IPS-18a (cell line): ENCODE measurements around the gene SNAP29.
"Not testable (repeated sequence)": the region's sequence is repeated elsewhere in the genome, so short reads cannot be mapped to it uniquely, and the experiment has no call there.

Experiments used
- H3K27ac ChIP-seq: one replicate; pipeline ENCODE4 v1.5.1; 2013; ENCODE audit warnings: low read length
- H3K27me3 ChIP-seq: one replicate; pipeline ENCODE4 v1.6.1; 2013; ENCODE audit warnings: mild to moderate bottlenecking, low read length; ENCODE audit not compliant: control insufficient read depth, insufficient read depth
- H3K36me3 ChIP-seq: one replicate; pipeline ENCODE4 v1.6.1; 2013; ENCODE audit warnings: low read depth, low read length; ENCODE audit not compliant: control insufficient read depth
- H3K4me1 ChIP-seq: one replicate; pipeline ENCODE4 v1.6.1; 2013; ENCODE audit warnings: low read depth, low read length; ENCODE audit not compliant: control insufficient read depth
- H3K4me3 ChIP-seq: one replicate; pipeline ENCODE4 v1.5.1; 2013; ENCODE audit warnings: low read length
- H3K9ac ChIP-seq: one replicate; pipeline ENCODE4 v1.6.1; 2013; ENCODE audit warnings: mild to moderate bottlenecking, low read length, moderate library complexity
- H3K9me3 ChIP-seq: one replicate; pipeline ENCODE4 v1.6.1; 2013; ENCODE audit warnings: low read depth, low read length; ENCODE audit not compliant: control insufficient read depth

Gene SNAP29

DNA sequence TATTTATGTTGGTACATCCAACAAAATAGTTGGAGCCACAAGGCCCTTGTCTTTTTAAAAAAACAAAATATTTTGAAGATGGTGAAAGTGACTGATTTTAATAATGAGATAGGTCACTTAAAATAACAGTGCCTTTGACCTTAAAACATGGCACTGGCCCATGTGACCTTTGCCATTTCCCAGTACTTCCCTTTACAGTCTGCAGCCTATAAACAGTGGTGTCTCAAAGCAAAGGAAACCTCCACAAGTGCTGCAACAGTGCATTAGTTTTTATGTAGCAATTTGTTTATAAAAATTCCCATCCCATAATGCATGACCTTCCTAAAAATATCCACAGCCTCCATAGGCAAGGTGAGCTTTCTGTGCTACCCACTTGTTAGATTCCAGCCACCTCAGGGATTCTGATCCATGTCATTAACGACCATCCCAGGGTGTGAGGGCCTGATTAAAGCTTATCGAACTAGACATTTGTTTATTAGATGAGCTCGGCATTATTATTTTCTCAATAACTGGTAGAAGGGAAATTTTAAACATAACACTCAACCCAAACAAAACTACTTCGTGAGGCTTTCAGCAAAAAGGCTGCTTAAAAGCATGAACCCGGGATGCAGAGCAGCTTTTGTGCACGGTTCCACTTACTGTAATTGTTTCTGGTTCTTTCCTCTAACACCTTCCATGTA, 30.4 kb downstream of the SNAP29 start:
- no peak overlapping the region for H3K27ac ChIP-seq
- H3K4me3 ChIP-seq = no peak overlapping the region
- no peaks in the 10 kb centered on the region for H3K9me3 ChIP-seq
- no peaks in the 10 kb centered on the region for H3K27me3 ChIP-seq
- peaks cover 10% of the 10 kb centered on the region for H3K36me3 ChIP-seq
- no peak overlapping the region for H3K9ac ChIP-seq
- H3K4me1 ChIP-seq = no peaks in the 10 kb centered on the region

DNA sequence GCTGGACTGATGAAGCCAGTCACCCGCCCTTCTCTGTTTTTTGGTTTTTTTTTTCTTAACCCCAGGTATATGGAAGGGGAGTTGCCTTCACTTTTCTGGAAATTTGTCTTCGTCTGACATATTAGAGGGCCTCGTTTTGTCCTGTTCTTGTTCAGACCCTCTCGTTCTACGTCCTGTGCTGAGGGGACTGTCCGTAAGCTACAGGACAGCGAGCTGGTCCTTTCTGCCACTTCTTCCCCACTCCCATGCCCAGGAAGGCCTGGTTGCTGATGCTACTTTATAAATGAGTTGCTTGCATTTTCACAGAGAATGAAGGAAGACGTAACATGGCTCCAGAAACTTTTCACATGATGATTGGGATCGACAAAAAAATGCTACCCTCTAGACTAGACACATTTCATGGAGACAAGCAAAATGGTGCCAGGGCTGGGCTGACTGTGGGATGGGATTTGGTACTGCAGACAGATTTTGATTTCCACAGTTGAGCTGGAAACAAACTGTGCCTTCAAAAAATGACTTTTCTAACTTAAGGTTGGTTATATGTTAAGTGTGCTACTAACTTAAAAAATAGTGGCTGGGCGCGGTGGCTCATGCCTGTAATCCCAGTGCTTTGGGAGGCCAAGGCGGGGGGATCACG, 31.2 kb downstream of the SNAP29 start:
- Histone ChIP-seq H3K9ac (no peak overlapping the region), H3K4me3 (no peak overlapping the region), H3K27me3 (no peaks in the 10 kb centered on the region), H3K4me1 (no peaks in the 10 kb centered on the region), H3K36me3 (peaks cover 10% of the 10 kb centered on the region), H3K9me3 (no peaks in the 10 kb centered on the region), H3K27ac (no peak overlapping the region)

DNA sequence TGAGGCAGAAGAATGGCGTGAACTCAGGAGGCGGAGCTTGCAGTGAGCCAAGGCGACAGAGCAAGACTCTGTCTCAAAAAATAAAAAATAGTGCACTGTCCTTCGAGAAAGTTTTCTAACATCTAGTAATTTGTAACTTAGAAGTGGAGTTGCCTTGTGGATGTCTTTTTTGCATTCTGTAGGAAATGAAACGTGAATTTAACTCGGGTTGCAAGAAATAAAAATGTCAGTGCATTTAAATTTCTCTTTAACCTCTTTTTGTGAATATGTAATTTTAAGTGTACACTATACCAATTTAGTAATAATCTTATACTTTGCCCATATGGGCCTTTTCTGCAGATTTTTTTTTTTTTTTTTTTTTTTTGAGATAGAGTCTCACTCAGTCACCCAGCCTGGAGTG, 32.2 kb downstream of the SNAP29 start:
- no peak overlapping the region for H3K9ac ChIP-seq
- H3K9me3 ChIP-seq = no peaks in the 10 kb centered on the region
- H3K36me3 ChIP-seq = peaks cover 10% of the 10 kb centered on the region
- no peak overlapping the region for H3K27ac ChIP-seq
- no peak overlapping the region for H3K4me3 ChIP-seq
- no peaks in the 10 kb centered on the region for H3K27me3 ChIP-seq
- H3K4me1 ChIP-seq = no peaks in the 10 kb centered on the region

DNA sequence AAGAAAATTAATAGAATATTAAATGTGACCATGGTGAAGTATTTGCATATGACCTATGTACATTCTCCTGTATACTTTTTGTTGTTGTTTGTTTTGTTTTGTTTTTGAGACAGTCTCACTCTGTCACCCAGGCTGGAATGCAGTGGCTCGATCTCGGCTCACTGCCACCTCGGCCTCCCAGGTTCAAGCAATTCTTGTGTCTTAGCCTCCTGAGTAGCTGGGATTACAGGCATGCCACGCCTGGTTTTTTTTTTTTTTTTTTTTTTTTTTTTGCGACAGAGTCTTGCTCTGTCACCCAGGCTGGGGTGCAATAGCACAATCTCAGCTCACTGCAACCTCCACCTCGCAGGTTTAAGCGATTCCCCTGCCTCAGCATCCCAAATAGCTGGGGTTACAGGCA, 38.9 kb downstream of the SNAP29 start:
- H3K4me3 ChIP-seq, H3K9ac ChIP-seq, H3K9me3 ChIP-seq, H3K27ac ChIP-seq, H3K36me3 ChIP-seq, H3K27me3 ChIP-seq, H3K4me1 ChIP-seq: not testable (repeated sequence)

DNA sequence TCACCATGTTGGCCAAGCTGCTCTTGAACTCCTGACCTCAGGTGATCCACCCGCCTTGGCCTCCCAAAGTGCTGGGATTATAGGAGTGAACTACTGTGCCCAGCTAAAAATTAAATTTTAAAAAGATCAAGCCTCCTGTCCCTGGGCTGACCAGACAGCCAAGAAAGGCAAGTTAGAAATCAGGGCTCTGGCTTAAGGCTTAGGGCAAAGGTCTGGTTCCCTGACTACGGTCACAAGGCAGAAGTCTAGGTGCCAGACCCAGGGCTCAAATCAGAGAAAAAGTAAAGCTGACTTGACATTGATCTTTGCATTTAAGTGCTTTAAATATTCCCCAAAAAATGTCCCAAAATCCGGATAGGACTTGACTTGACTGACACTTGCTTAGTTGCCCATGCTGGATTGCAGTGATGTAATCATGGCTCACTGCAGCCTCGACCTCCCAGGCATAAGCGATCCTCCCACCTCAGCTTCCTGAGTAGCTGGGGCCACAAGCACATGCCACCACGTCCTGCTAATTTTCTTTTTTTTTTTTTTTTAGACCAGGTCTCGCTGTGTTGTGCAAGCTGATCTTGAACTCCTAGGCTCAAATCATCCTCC, 41.1 kb downstream of the SNAP29 start:
- H3K4me1 ChIP-seq = no peaks in the 10 kb centered on the region
- H3K27ac ChIP-seq = no peak overlapping the region

DNA sequence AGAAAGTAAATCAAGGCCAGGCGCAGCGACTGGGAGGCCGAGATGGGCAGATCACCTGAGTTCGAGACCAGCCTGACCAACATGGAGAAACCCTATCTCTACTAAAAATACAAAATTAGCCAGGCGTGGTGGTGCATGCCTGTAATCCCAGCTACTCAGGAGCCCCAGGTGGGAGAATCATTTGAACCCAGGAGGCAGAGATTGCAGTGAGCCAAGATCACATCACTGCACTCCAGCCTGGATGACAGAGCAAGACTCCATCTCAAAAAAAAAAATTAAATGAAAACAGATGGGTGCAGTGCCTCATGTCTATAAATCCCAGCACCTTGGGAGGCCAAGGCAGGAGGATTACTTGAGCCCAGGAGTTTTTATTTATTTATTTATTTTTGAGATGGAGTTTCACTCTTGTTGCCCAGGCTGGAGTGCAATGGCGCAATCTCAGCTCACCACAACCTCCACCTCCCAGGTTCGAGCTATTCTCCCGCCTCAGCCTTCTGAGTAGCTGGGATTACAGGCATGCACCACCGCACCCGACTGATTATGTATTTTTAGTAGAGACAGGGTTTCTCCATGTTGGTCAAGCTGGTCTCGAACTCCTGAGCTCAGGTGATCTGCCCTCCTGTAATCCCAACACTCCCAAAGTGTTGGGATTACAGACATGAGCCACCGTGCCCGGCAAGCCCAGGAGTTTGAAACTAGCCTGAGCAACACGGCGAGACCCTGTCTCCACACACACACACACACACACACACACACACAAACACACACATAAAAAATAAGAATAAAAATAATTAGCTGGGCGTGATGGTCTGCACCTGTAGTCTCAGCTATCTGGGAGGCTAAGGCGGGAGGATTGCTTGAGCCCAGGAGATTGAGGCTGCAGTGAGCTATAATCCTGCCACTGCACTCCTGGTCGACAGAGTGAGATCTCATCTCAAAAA, 42.6 kb downstream of the SNAP29 start:
- H3K4me1 ChIP-seq, H3K9me3 ChIP-seq, H3K27me3 ChIP-seq, H3K36me3 ChIP-seq, H3K9ac ChIP-seq, H3K4me3 ChIP-seq, H3K27ac ChIP-seq: not testable (repeated sequence)

More for the DNA sequence above, 41.1 kb downstream of the SNAP29 start:
- no peaks in the 10 kb centered on the region for H3K36me3 ChIP-seq
- no peaks in the 10 kb centered on the region for H3K9me3 ChIP-seq
- no peaks in the 10 kb centered on the region for H3K27me3 ChIP-seq
- no peak overlapping the region for H3K9ac ChIP-seq
- H3K4me3 ChIP-seq = no peak overlapping the region

DNA sequence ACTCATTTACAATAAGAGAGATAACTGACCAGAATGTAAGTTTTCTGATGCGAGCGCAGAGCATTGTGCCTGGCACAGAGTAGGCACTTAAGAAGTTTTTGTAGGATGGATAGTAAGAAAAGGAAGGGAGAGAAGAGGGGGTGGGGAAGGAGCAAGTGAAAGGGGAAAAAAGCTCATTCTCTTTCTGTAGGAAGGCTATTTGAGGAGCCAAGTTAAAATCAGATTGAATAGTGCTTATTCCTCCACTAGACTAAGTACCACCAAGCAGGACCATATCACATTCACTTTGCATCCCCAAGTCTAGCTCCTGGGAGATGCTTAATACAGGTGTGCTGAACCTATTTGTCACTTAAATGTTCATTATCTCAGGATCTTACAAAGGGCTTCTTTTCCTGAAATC, 44.3 kb downstream of the SNAP29 start:
- Histone ChIP-seq H3K9me3 (no peaks in the 10 kb centered on the region), H3K27ac (no peak overlapping the region), H3K4me1 (no peaks in the 10 kb centered on the region), H3K9ac (no peak overlapping the region), H3K27me3 (no peaks in the 10 kb centered on the region), H3K36me3 (no peaks in the 10 kb centered on the region), H3K4me3 (no peak overlapping the region)

DNA sequence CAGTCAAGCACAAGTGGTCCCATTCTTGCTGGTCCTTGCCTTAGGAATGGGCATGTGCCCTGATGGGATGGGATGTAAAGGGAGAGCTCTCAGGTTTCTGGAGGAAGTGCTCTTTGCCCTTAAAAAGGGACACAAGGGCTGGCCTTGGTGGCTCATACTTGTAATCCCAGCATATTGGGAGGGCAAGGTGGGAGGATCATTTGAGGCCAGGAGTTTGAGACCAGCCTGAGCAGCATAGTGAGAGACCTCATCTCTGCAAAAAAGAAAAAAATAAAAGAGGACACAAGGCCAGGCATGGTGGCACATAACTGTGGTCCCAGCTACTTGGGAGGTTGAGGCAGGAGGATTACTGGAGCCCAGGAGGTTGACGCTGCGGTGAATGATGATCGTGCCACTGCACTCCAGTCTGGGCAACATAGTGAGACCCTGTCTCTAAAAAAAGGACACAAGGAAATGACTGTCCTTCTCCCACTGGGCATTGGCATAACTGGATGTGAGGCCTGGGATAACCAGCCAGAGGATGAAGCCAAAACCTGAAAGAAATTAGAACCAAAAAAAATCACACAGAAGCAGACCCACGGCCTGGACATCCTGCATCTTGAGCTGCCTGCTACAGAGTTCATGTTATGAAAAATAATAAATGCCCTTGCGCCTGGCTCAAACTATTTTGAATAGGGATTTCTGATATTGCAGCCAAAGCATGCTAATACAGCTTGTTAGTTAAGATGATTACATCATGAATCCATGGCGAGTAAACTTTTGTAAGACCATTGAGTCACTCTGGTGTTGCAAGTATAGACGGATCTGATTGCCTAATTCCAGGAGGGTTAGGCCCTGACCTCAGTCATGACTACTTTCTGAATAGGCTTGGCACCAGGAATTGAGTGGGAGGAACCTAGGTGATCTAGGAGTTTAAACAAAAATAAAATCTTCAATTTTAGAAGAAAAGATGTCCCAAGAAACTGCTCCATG, 45.5 kb downstream of the SNAP29 start:
- Histone ChIP-seq H3K27ac (no peak overlapping the region), H3K9ac (no peak overlapping the region)

DNA sequence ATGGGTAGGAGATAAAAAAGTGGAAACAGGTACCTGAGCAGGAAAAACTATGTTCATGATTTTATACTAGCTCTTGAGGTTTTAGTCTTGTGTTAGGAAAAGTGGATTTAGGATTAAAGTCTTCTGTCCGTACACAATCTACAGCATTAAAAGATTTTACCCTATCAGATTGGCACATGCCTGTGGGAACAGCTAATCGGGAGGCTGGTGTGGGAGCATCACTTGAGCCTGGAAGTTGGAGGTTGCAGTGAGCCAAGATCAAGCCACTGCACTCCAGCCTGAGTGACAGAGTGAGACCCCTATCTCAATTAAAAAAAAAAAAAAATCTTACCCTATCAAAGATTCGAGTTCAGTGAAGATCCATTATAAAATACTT, 46.2 kb downstream of the SNAP29 start:
- H3K27me3 ChIP-seq = no peaks in the 10 kb centered on the region
- H3K4me1 ChIP-seq = no peaks in the 10 kb centered on the region
- H3K4me3 ChIP-seq = no peak overlapping the region
- no peak overlapping the region for H3K9ac ChIP-seq
- H3K9me3 ChIP-seq = no peaks in the 10 kb centered on the region
- H3K27ac ChIP-seq = no peak overlapping the region
- H3K36me3 ChIP-seq = no peaks in the 10 kb centered on the region

More for the DNA sequence above, 45.5 kb downstream of the SNAP29 start:
- Histone ChIP-seq H3K36me3 (no peaks in the 10 kb centered on the region), H3K9me3 (no peaks in the 10 kb centered on the region), H3K4me3 (no peak overlapping the region), H3K4me1 (no peaks in the 10 kb centered on the region), H3K27me3 (no peaks in the 10 kb centered on the region)

DNA sequence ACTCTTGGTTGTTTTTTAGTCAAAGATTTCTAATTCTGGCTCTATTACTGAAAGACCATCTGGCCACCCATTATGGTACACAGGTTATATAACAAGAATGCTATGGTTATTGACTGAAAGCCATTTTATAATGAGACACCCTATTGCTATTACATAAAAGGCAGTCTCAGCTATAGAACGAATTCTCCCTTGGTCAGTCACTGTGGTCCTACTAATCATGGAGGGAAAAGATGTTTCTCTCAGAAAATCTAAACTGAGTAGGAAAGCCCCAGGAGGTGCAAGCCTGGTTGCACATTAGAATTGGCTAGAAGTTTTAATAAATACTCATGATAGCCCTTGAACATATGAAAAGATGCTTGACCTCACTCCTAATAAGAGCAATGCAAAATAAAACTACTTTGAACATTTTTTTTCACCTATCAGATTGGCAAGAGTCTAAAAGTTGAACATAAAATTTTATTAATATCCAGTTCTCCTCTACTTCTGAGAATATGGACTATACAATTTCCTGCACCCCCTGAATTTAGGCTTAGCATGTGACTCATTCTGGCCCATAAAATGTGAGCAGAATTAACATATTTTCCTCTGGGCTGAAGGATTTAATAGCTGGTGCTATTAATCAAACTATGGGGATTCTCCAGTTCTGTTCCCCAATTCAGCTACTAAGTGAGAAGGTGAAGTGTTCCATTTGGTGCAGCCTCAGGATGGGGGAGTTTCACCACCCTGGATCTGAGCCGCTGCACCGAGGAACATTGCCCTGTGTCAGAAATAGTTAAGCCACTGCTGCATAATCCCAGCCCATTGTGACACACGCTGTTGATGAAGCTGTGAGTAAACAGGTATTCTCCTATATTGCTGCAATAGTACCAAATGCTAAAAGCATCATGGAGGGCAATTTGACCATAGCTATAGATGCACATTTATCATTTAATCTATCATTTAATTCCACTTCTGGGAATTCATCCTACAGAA, 46.9 kb downstream of the SNAP29 start:
- H3K4me3 ChIP-seq = no peak overlapping the region
- H3K9me3 ChIP-seq = no peaks in the 10 kb centered on the region
- H3K36me3 ChIP-seq = no peaks in the 10 kb centered on the region
- H3K27ac ChIP-seq = no peak overlapping the region
- no peaks in the 10 kb centered on the region for H3K27me3 ChIP-seq
- H3K4me1 ChIP-seq = no peaks in the 10 kb centered on the region
- H3K9ac ChIP-seq = no peak overlapping the region
